GM23248 (cell line): ENCODE results near the gene RGL1.

Source experiments
- EZH2 ChIP-seq: fragments of 200-600 bp; sonication (generic); IDR thresholded peaks from 2 replicates; pipeline ENCODE4 v1.6.1; 2018; ENCODE audit warnings: antibody characterized with exemption, mild to moderate bottlenecking; ENCODE audit not compliant: insufficient read depth, poor library complexity, severe bottlenecking
- EZH2phosphoT487 ChIP-seq: fragments of 200-600 bp; sonication (generic); IDR thresholded peaks from 2 replicates; pipeline ENCODE4 v1.6.1; 2018; ENCODE audit warnings: antibody characterized with exemption, moderate library complexity, mild to moderate bottlenecking, low read depth; ENCODE audit not compliant: insufficient read depth

DNA sequence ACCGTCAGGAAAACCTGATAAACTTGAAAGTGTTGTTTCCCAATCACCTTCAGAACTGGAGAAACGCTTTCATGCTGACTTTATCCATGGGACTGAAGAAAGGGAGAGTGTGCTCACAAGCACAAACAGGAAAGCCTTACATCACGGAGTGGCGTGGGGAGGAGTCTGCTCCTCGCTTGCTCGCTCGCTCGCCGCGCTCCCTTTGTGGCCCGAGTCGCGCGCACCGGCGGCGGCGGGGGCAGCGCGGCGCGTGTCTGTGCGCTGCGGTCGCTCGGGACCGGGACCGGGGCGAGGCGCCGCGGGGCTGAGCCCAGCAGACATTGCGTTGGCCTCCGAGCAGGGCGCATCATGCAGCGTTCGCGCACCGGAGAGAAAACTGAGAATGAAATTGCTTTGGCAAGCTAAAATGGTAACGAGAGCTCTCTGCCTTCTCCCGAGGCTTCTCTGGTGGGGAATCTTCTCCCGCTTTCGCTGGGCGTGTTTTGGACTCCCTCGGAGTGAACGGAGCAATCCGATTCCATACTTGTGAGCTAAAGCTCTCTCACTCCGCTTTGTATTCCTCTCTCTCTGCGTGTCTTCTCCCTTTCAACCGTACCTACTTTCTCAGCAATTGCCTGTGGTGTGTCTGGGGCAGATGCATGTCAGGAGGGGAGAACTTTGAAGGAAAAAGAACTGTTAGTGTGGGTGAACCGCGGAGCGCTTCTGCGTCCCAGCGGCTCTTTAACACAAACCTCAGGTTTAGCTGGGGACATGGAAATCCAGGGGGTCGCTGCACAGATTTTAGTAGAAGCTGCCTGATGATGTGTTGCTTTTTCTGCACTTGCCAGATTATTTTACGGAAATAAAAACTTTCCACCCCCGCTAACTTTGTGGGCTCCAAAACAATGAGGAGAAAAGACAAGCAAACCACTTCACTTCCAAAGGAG, at the start of gene RGL1:
- TF ChIP-seq EZH2 (no peak), EZH2phosphoT487 (no peak)
